ENCODE data around the gene IGSF9. TPM values are rescaled to one million over a fixed set of nuclear protein-coding genes. Genes with fewer than 3 reads are reported as not detected.

IGSF9 gene
- total RNA-seq, 4 donors from 2014 or later = 0.29 to 6.2 (median 1.2) TPM; not detected in 1

DNA sequence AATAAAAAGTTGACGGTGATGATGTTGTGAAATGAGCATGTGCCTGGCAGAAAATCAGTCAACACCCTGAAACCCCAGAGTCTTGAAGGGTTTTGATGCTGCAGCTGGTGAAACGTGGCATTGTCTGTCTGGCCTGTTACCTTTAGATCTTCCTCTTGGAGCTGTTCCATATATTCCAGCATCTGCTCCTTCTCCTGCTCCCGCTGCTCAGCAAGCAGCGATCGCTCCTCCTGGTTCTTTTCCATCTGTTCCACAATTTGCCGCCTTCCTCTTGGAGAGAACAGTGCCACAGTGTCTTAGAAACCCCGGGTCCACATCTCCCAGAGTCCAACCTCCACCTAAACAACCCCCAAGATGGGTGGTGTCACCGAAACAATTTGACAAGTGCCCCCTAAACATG, 61.1 kb downstream of the IGSF9 start:
- no peaks in the 10 kb centered on the region for H3K36me3 ChIP-seq
- DNase-seq = no peak
- no peak for TF ChIP-seq POLR2A (IDR thresholded peaks at IDR 0.05)
- TF ChIP-seq, protein P1, sequence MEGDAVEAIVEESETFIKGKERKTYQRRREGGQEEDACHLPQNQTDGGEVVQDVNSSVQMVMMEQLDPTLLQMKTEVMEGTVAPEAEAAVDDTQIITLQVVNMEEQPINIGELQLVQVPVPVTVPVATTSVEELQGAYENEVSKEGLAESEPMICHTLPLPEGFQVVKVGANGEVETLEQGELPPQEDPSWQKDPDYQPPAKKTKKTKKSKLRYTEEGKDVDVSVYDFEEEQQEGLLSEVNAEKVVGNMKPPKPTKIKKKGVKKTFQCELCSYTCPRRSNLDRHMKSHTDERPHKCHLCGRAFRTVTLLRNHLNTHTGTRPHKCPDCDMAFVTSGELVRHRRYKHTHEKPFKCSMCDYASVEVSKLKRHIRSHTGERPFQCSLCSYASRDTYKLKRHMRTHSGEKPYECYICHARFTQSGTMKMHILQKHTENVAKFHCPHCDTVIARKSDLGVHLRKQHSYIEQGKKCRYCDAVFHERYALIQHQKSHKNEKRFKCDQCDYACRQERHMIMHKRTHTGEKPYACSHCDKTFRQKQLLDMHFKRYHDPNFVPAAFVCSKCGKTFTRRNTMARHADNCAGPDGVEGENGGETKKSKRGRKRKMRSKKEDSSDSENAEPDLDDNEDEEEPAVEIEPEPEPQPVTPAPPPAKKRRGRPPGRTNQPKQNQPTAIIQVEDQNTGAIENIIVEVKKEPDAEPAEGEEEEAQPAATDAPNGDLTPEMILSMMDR (IDR thresholded peaks at IDR 0.05) = no peak

DNA sequence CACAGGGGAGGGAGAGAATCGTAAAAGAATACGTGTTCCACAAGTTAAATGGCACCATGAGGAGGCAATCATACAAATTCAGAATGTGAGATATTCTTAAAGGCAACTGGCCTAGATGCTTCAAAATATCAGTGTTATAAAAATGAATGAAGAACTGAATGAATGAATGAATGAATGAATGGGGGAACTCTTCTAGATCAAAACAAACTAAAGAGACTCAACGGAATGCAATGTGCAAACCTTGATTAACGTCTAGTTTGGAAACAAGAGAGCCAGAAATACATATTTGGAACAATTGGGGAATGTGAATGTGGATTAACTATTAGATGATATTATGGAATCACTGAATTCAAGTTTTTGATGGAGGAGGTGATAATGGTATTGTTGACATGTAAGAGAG, 62.3 kb downstream of the IGSF9 start:
- no peaks in the 10 kb centered on the region for H3K27me3 ChIP-seq
- H3K4me1 ChIP-seq = no peaks in the 10 kb centered on the region
- no peaks in the 10 kb centered on the region for H3K36me3 ChIP-seq
- no peaks in the 10 kb centered on the region for H3K9me3 ChIP-seq
- no peak for DNase-seq
- TF ChIP-seq POLR2A (IDR thresholded peaks at IDR 0.05) = no peak
- TF ChIP-seq, protein P1 (IDR thresholded peaks at IDR 0.05) = no peak
- H3K4me3 ChIP-seq = no peak overlapping the region
- intact Hi-C loops (cut with DNase I; ENCODE audit: low total_unique reads) = loop anchor here (10.0 kb wide), 1 partner anchor 78 kb away; the partner anchor contains the start of gene FCRL6
- H3K27ac ChIP-seq = no peak overlapping the region

More for the DNA sequence above, 61.1 kb downstream of the IGSF9 start:
- H3K27me3 ChIP-seq = no peaks in the 10 kb centered on the region
- no peaks in the 10 kb centered on the region for H3K4me1 ChIP-seq
- no peaks in the 10 kb centered on the region for H3K9me3 ChIP-seq
- H3K27ac ChIP-seq = no peak overlapping the region
- intact Hi-C loops (cut with DNase I; ENCODE audit: low total_unique reads) = loop anchor here (10.0 kb wide), 1 partner anchor 79 kb away; the partner anchor contains the start of gene FCRL6
- H3K4me3 ChIP-seq = no peak overlapping the region

DNA sequence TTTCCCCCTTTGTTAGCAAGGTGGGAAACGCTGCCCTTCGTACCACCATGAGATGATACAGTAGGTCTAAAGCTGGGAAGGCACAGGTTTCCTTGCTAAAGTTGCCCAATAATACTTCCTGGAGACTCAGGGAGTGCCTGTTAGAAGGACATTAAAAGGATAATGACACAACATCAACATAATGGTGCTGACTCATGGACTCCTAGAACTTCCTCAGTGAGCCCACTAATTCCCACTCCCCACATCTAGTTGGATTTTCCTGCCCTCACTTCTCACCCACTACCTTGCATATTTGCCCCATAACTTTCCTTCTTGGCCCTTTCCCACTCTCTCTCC, 62.9 kb downstream of the IGSF9 start:
- no peaks in the 10 kb centered on the region for H3K9me3 ChIP-seq
- intact Hi-C loops (cut with DNase I; ENCODE audit: low total_unique reads) = loop anchor here (10.0 kb wide), 1 partner anchor 78 kb away; the partner anchor contains the start of gene FCRL6
- no peaks in the 10 kb centered on the region for H3K27me3 ChIP-seq
- no peak overlapping the region for H3K4me3 ChIP-seq
- H3K4me1 ChIP-seq = no peaks in the 10 kb centered on the region
- no peaks in the 10 kb centered on the region for H3K36me3 ChIP-seq
- DNase-seq = no peak
- TF ChIP-seq, protein P1 (IDR thresholded peaks at IDR 0.05) = no peak
- no peak for TF ChIP-seq POLR2A (IDR thresholded peaks at IDR 0.05)
- no peak overlapping the region for H3K27ac ChIP-seq

DNA sequence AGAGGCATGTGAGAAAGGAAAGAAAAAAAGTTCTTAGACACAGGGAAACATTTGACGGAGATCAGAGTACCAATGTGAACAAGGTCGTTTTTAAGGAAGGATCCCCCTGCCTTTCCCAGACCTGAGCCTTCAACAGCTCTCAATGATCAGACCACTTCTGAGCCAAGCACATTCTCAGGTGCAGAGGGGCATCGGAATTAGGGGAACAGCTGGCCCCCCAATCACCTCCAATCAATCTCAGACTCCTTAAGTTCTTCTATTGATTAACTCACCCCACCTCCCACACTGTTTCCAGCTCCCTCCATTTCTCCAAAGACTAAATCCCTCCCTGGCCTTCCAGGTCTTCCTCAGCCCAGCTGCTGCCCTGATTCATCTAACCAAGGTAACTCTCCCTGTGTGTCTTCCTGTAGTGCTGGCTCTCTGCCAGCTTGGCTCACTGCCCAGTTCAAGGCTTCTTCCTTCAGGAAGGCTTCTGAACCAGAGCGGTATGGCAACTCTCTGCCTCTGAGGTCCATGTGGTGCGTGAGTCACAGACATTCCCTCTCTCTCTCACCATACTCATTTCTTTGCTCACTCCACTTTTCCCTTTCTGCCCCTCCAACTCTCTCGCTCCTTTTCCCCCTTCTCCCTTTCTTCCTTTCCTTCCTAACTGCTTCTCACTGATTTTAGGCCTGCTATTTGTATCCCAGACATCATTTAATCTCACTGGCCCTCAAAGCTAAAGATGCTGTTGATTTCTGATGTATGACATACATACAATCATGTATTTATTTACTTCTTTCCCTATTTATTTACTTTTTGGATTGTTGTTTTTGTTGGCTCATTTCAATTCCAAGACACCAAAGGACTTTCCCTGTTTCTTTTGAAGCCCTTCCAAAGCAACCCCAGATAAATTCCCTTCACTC, 63.5 kb downstream of the IGSF9 start:
- Histone ChIP-seq H3K36me3 (no peaks in the 10 kb centered on the region), H3K4me3 (no peak overlapping the region), H3K9me3 (no peaks in the 10 kb centered on the region), H3K27me3 (no peaks in the 10 kb centered on the region), H3K4me1 (no peaks in the 10 kb centered on the region), H3K27ac (no peak overlapping the region)
- TF ChIP-seq, protein P1 (IDR thresholded peaks at IDR 0.05) = no peak
- no peak for TF ChIP-seq POLR2A (IDR thresholded peaks at IDR 0.05)
- intact Hi-C loops (cut with DNase I; ENCODE audit: low total_unique reads) = loop anchor here (10.0 kb wide), 1 partner anchor 77 kb away; the partner anchor contains the start of gene FCRL6
- DNase-seq = peak; percentile 57 to 75

DNA sequence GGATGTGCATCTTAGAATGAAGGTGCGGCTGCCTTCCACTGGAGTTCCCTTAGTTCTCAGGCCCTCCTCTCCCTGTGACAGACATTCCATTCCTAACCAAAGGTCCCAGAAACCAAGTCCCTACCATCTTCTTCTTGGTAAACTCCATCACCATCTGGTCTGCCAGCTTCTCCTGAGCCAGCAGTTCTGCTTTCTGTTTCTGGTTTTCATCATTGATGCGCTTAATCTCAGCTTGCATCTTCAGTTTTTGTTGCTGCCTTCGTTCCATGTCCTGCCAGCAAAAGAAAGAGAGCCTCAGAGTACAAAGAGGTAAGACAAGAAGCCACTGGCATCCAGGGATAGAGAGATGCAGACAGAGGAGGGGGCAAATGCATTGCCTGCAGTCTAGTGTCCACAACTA, 65.0 kb downstream of the IGSF9 start:
- intact Hi-C loops (cut with DNase I; ENCODE audit: low total_unique reads) = loop anchor here (10.0 kb wide), 1 partner anchor 76 kb away; the partner anchor contains the start of gene FCRL6

More for the DNA sequence above, 65.0 kb downstream of the IGSF9 start:
- no peaks in the 10 kb centered on the region for H3K36me3 ChIP-seq
- H3K4me1 ChIP-seq = no peaks in the 10 kb centered on the region
- TF ChIP-seq, protein P1 (IDR thresholded peaks at IDR 0.05) = no peak
- no peak for TF ChIP-seq POLR2A (IDR thresholded peaks at IDR 0.05)
- no peaks in the 10 kb centered on the region for H3K27me3 ChIP-seq
- no peak for DNase-seq
- H3K27ac ChIP-seq = no peak overlapping the region
- H3K9me3 ChIP-seq = no peaks in the 10 kb centered on the region
- H3K4me3 ChIP-seq = no peak overlapping the region

Measured in uterus (tissue), 4 donors.